HepG2 (cell line): ENCODE results near the gene VGF. TPM values are rescaled to one million over a fixed set of nuclear protein-coding genes. Genes with fewer than 3 reads are reported as not detected.

Experiments used
- ATF2 ChIP-seq: sonication (generic); formaldehyde crosslinking; IDR thresholded peaks from 2 replicates; pipeline ENCODE4 v1.4.0; 2020; ENCODE audit warnings: missing genetic modification reagents
- CENPT ChIP-seq: sonication (generic); formaldehyde crosslinking; IDR thresholded peaks from 2 replicates; pipeline ENCODE4 v1.8.0; 2022; ENCODE audit warnings: low read depth, mild to moderate bottlenecking, moderate library complexity, missing genetic modification reagents
- FOXM1 ChIP-seq: sonication (generic); formaldehyde crosslinking; IDR thresholded peaks from 2 replicates; pipeline ENCODE4 v1.5.0; 2020; ENCODE audit warnings: missing genetic modification reagents
- KLF13 ChIP-seq: sonication (generic); formaldehyde crosslinking; IDR thresholded peaks from 2 replicates; pipeline ENCODE4 v1.4.0; 2020; ENCODE audit warnings: mild to moderate bottlenecking, missing genetic modification reagents
- MIER3 ChIP-seq: IDR thresholded peaks from 2 replicates; pipeline ENCODE4 v1.6.1; 2016; ENCODE audit warnings: missing compliant biosample characterization, borderline replicate concordance
- NKX3-1 ChIP-seq: sonication (generic); formaldehyde crosslinking; IDR thresholded peaks from 2 replicates; pipeline ENCODE4 v1.5.0; 2020; ENCODE audit warnings: missing genetic modification reagents
- SIN3B ChIP-seq: fragments of 150-350 bp; IDR thresholded peaks from 2 replicates; pipeline ENCODE4 v1.6.1; 2014; ENCODE audit warnings: low read length
- TFDP1 ChIP-seq: IDR thresholded peaks from 2 replicates; pipeline ENCODE4 v1.6.1; 2016; ENCODE audit warnings: missing compliant biosample characterization, missing genetic modification reagents, borderline replicate concordance
- ZFX ChIP-seq: sonication (generic); formaldehyde crosslinking; IDR thresholded peaks from 2 replicates; pipeline ENCODE4 v1.4.0; 2020; ENCODE audit warnings: mild to moderate bottlenecking, low read depth, missing genetic modification reagents, moderate library complexity
- ZNF20 ChIP-seq: sonication (generic); formaldehyde crosslinking; IDR thresholded peaks from 2 replicates; pipeline ENCODE4 v1.4.0; 2020; ENCODE audit warnings: mild to moderate bottlenecking, moderate library complexity, missing genetic modification reagents
- ZNF564 ChIP-seq: sonication (generic); formaldehyde crosslinking; IDR thresholded peaks from 2 replicates; pipeline ENCODE4 v1.8.1; 2023; ENCODE audit warnings: mild to moderate bottlenecking, missing genetic modification reagents
- ZZZ3 ChIP-seq: sonication (generic); formaldehyde crosslinking; IDR thresholded peaks from 2 replicates; pipeline ENCODE4 v1.4.0; 2020; ENCODE audit warnings: missing genetic modification reagents, mild to moderate bottlenecking, borderline replicate concordance
- polyA plus RNA-seq, 8 experiments: library from polyadenylated mRNA; depleted of rRNA in 3 of 8; stranded (reverse) in 7 of 8; unstranded in 1 of 8; fragments of >200 nt; fragmentation: Illumina TruSeq in 4 of 8; extraction: Trizol in 4 of 8; gene quantifications; 2 replicates each; pipeline versions ENCODE4 v1.2.1 to v1.2.3, GENCODE V29; 2011 to 2016; ENCODE audit warnings: low read depth in 4 of 8, missing spikeins in 1 of 8, mixed read lengths in 1 of 8; ENCODE audit not compliant: insufficient read depth in 1 of 8
- total RNA-seq, 5 experiments: library from RNA; depleted of rRNA; stranded (reverse); fragments of >200 nt; fragmentation: Illumina TruSeq; extraction: Trizol; gene quantifications; 2 replicates each; pipeline ENCODE4 v1.2.3, GENCODE V29; 2016; ENCODE audit warnings: low read depth in 1 of 5
- TF ChIP-seq, protein P1 (sequence below), 2 experiments: fragments of 450-650 bp in 1 of 2; sonication (generic) in 1 of 2; formaldehyde crosslinking; IDR thresholded peaks; 2 replicates each; pipeline versions ENCODE4 v1.5.0 to v1.8.0; 2020 to 2022; ENCODE audit warnings: mild to moderate bottlenecking in 1 of 2, missing genetic modification reagents in 1 of 2
- TF ChIP-seq, protein P2 (sequence below): IDR thresholded peaks from 2 replicates; pipeline ENCODE4 v1.6.1; 2012; ENCODE audit warnings: low read depth, low read length, improper control_type of control experiment
- TF ChIP-seq, protein P3 (sequence below): sonication (generic); formaldehyde crosslinking; IDR thresholded peaks from one replicate; pipeline ENCODE4 v1.5.1; 2020; ENCODE audit warnings: mild to moderate bottlenecking, missing genetic modification reagents; ENCODE audit errors: not compliant biosample characterization

VGF gene
- total and polyA plus RNA-seq, 2 of the 13 experiments (the other 11 are each of a cell fraction or from before 2014, with no cell fraction given): 0.12 to 0.46 TPM

DNA sequence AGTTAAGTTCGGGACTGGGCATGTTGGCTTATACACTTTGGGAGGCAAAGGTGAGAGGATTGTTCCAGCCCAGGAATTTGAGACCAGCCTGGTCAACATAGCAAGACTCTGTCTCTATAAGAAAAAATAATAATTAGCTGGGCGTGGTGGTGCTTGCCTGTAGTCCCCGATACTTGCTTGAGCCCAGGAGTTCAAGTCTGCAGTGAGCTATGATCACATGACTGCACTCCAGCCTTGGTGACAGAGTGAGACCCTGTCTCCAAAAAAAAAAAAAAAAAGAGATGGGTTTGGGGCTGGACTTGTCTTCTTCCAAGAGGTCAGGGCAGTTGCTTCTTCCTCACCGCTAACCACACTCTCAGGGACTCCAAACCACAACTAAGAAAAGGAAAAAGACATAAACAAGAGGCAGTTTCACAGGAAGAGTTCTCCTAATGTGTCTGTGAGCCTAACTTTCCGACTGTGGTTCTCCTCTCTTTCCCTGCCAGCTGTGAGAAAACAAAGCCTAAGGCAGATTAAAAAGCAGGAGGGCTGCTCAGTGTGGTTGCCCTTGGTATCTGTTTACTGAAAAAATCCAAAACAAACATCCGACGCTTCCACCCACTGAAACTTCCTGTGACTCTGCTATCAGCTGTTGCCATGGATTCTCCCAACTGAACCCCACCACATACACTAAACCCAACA, 40.9 kb downstream of the VGF start (continued):
- no peak for TF ChIP-seq NKX3-1 (CRISPR knock-in tag)
- TF ChIP-seq CENPT: no peak
- no peak for TF ChIP-seq FOXM1 (CRISPR knock-in tag)
- no peak for TF ChIP-seq ZNF564 (CRISPR knock-in tag)
- TF ChIP-seq ZNF20 (CRISPR knock-in tag): no peak
- TF ChIP-seq, protein P1, sequence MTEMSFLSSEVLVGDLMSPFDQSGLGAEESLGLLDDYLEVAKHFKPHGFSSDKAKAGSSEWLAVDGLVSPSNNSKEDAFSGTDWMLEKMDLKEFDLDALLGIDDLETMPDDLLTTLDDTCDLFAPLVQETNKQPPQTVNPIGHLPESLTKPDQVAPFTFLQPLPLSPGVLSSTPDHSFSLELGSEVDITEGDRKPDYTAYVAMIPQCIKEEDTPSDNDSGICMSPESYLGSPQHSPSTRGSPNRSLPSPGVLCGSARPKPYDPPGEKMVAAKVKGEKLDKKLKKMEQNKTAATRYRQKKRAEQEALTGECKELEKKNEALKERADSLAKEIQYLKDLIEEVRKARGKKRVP (CRISPR knock-in tag; IDR thresholded peaks at IDR 0.05): 0 out of 4 replicates have a peak, but pooled peaks of 1 of the 2 experiments have one; percentile 10
- no peak for TF ChIP-seq ATF2 (CRISPR knock-in tag)
- no peak for TF ChIP-seq TFDP1 (CRISPR knock-in tag)
- no peak for TF ChIP-seq KLF13
- no peak for TF ChIP-seq ZFX
- TF ChIP-seq SIN3B: no peak
- no peak for TF ChIP-seq ZZZ3 (CRISPR knock-in tag)
- TF ChIP-seq, protein P2, sequence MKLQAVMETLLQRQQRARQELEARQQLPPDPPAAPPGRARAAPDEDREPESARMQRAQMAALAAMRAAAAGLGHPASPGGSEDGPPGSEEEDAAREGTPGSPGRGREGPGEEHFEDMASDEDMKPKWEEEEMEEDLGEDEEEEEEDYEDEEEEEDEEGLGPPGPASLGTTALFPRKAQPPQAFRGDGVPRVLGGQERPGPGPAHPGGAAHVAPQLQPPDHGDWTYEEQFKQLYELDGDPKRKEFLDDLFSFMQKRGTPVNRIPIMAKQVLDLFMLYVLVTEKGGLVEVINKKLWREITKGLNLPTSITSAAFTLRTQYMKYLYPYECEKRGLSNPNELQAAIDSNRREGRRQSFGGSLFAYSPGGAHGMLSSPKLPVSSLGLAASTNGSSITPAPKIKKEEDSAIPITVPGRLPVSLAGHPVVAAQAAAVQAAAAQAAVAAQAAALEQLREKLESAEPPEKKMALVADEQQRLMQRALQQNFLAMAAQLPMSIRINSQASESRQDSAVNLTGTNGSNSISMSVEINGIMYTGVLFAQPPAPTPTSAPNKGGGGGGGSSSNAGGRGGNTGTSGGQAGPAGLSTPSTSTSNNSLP: 0 out of 2 replicates have a peak, but pooled peaks have one; percentile 32
- no peak for TF ChIP-seq MIER3 (CRISPR knock-in tag)
- TF ChIP-seq, protein P3, sequence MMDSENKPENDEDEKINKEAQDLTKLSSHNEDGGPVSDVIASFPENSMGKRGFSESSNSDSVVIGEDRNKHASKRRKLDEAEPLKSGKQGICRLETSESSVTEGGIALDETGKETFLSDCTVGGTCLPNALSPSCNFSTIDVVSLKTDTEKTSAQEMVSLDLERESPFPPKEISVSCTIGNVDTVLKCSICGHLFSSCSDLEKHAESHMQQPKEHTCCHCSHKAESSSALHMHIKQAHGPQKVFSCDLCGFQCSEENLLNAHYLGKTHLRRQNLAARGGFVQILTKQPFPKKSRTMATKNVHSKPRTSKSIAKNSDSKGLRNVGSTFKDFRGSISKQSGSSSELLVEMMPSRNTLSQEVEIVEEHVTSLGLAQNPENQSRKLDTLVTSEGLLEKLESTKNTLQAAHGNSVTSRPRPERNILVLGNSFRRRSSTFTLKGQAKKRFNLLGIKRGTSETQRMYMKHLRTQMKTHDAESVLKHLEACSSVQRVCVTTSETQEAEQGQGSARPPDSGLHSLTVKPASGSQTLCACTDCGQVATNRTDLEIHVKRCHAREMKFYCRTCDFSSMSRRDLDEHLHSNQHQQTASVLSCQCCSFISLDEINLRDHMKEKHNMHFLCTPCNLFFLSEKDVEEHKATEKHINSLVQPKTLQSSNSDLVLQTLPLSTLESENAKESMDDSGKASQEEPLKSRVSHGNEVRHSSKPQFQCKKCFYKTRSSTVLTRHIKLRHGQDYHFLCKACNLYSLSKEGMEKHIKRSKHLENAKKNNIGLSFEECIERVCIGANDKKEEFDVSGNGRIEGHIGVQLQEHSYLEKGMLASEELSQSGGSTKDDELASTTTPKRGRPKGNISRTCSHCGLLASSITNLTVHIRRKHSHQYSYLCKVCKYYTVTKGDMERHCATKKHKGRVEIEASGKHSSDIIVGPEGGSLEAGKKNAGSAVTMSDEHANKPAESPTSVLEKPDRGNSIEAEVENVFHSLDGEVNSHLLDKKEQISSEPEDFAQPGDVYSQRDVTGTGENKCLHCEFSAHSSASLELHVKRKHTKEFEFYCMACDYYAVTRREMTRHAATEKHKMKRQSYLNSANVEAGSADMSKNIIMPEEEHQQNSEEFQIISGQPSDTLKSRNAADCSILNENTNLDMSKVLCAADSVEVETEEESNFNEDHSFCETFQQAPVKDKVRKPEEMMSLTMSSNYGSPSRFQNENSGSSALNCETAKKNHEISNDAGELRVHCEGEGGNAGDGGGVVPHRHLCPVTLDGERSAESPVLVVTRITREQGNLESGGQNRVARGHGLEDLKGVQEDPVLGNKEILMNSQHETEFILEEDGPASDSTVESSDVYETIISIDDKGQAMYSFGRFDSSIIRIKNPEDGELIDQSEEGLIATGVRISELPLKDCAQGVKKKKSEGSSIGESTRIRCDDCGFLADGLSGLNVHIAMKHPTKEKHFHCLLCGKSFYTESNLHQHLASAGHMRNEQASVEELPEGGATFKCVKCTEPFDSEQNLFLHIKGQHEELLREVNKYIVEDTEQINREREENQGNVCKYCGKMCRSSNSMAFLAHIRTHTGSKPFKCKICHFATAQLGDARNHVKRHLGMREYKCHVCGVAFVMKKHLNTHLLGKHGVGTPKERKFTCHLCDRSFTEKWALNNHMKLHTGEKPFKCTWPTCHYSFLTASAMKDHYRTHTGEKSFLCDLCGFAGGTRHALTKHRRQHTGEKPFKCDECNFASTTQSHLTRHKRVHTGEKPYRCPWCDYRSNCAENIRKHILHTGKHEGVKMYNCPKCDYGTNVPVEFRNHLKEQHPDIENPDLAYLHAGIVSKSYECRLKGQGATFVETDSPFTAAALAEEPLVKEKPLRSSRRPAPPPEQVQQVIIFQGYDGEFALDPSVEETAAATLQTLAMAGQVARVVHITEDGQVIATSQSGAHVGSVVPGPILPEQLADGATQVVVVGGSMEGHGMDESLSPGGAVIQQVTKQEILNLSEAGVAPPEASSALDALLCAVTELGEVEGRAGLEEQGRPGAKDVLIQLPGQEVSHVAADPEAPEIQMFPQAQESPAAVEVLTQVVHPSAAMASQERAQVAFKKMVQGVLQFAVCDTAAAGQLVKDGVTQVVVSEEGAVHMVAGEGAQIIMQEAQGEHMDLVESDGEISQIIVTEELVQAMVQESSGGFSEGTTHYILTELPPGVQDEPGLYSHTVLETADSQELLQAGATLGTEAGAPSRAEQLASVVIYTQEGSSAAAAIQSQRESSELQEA (CRISPR knock-in tag): no peak
